ENCODE data around the gene ABCF2. TPM values are rescaled to one million over a fixed set of nuclear protein-coding genes. Genes with fewer than 3 reads are reported as not detected.

The ABCF2 gene
- total RNA-seq, 2 experiments from 2014 or later, result 38.2 to 45.9 TPM

Other genes starting within 250 kb of the ABCF2 start
- gene KCNH2, start 248.9 kb downstream of the ABCF2 start, total RNA-seq, result not detected
- 10 to 100 TPM; 12.2 to 13.8 TPM for gene NOS3, start 236.2 kb downstream of the ABCF2 start, total RNA-seq
- 1 to 10 TPM; 6.8 to 7.4 TPM for gene ATG9B, start 202.7 kb downstream of the ABCF2 start, total RNA-seq
- 10 to 100 TPM; 48.0 to 49.5 TPM for gene ABCB8, start 198.8 kb downstream of the ABCF2 start, total RNA-seq
- gene ASIC3, start 178.7 kb downstream of the ABCF2 start, total RNA-seq, result 1 to 10 TPM; 2.8 to 3.2 TPM
- 10 to 100 TPM; 20.3 to 21.0 TPM for gene CDK5, start 169.3 kb downstream of the ABCF2 start, total RNA-seq
- 100 to 1,000 TPM; 107 to 112 TPM for gene SLC4A2, start 167.6 kb downstream of the ABCF2 start, total RNA-seq
- 10 to 100 TPM; 81.8 to 88.1 TPM for gene FASTK, start 146.4 kb downstream of the ABCF2 start, total RNA-seq
- gene TMUB1, start 143.7 kb downstream of the ABCF2 start, total RNA-seq, result 10 to 100 TPM; 76.7 to 82.6 TPM
- gene AGAP3, start 140.7 kb downstream of the ABCF2 start, total RNA-seq, result 10 to 100 TPM; 12.1 to 12.6 TPM
- gene GBX1, start 59.5 kb downstream of the ABCF2 start, total RNA-seq, result not detected
- not detected for gene ASB10, start 40.0 kb downstream of the ABCF2 start, total RNA-seq
- under 1 TPM in 1 of 2 experiments, not detected in 1; 0.76 TPM for gene H2BK1, start 16.7 kb downstream of the ABCF2 start, total RNA-seq
- gene CHPF2, start 5.3 kb upstream of the ABCF2 start, total RNA-seq, result 10 to 100 TPM; 34.7 to 36.1 TPM
- 1 to 10 TPM; 4.2 to 4.7 TPM for gene SMARCD3, start 21.5 kb upstream of the ABCF2 start, total RNA-seq
- 10 to 100 TPM; 59.0 to 59.2 TPM for gene NUB1, start 114.6 kb upstream of the ABCF2 start, total RNA-seq
- under 1 TPM; 0.26 to 0.32 TPM for gene WDR86, start 182.8 kb upstream of the ABCF2 start, total RNA-seq
- under 1 TPM; 0.34 to 0.50 TPM for gene CRYGN, start 212.9 kb upstream of the ABCF2 start, total RNA-seq